T-helper 2 cell treated with Interferon-gamma antibody and Interleukin-4, amounts not matched to agents 100 ng/mL and 5 ng/mL, for 36 hours (primary cell): ENCODE data around the gene GNAL. TPM values are rescaled to one million over a fixed set of nuclear protein-coding genes. Genes with fewer than 3 reads are reported as not detected.

ENCODE experiments used
- intact Hi-C: fragments of 100-400 bp; cut with micrococcal nuclease; formaldehyde crosslinking; loops from one replicate; pipeline ENCODE4 v1.15.1; 2023
- total RNA-seq: library from RNA; stranded (reverse); gene quantifications from 2 replicates; pipeline ENCODE4 v1.2.3, GENCODE V29; 2022

The GNAL gene
- total RNA-seq, 1 donor from 2014 or later: 0.41 TPM

DNA sequence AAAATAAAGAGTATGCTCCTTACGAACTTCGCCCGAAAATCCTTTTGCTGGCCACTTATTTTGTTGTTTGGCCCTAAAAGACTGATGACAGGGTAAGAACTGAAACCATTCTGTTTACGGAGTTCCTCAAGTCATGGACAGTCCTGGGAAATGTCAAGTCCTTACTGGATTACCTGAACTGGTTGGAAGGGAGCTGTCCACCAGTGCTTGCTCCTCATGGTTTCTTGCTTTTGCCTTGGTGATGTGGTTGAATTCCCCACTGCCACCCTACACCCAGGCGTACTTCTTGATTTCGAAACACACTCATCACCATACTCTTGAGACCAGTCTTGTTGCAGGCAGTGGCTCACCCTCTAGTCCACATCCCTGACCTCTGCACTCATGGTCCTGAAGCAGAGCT is 113.1 kb downstream of the GNAL start:
- intact Hi-C loops: no loop called here

DNA sequence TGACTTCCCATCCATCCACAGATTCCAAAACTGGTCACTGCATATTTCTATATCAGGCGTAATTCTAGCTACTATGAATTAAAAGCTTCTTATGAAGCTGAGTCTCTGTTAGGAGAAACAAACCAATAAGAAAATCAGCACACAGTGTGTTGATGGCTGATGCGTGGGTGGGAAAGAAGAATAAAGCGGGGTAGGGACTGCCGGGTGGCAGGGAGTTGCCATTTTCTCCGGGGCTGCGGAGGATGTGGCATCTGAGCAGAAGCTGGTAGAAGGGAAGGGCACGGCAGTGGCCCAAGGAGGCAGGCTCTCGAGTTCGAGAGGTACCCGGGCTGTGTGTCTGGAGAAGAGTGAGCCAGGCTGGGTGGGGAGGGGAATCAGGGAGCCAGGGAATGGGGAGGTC is 113.5 kb downstream of the GNAL start:
- intact Hi-C loops: no loop called here

DNA sequence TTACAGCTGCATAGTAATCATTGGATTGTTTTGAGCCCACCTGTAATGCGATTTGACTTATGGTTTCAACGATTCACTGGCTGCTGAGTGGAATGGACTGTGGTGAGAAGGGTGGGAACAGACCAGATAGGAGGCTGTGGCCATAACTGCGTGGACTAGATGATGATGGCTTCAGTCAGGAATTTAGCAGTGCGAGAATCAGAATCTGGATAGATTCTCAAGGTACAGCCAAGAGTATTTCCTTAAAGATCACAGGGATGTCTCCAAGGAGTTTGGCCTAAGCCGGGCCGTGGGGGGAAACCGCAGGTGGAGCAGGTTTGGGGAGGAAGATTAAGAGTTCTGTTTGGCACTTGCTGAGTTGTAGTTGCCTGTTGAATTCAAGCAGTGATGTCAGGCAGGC is 118.2 kb downstream of the GNAL start:
- intact Hi-C loops: no loop called here

DNA sequence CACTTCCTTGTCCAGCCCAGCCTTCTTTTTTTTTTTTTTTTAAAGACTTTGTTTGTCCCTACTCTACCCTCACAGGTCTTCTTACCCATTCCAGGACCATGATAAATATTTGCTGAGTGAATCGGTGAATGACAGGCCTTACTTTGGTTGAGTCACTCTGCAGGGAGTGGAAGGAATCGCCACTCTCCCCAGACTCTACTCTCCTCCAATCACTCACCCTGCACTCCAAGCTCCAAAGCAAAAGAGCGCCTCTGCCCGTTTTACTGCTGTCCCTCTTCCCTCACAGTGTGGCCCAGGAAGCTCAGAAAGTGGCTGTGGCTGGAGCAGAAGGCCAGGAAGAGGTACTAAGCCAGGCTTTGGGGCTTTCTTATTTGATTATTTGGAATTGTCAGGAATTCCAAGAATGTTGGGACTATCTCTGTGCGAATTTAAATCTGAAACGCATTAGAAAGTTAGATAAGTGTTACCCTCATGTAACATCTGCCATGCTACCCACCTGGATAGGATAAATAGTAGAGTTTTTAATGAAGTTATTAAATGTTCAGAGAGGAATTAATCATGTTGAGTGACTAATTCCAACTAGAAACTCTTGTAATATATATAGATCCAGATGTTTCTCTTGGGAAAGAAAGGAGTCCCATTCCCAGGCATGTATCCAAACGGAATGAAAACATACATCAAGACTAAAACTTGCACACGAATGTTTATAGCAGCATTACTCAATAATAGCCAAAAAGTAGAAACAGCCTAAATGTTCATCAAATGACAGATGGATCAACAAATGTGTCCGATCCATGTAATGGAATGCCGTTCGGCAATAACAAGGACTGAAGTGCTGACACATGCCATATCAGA is 119.2 kb downstream of the GNAL start:
- intact Hi-C loops: no loop called here

DNA sequence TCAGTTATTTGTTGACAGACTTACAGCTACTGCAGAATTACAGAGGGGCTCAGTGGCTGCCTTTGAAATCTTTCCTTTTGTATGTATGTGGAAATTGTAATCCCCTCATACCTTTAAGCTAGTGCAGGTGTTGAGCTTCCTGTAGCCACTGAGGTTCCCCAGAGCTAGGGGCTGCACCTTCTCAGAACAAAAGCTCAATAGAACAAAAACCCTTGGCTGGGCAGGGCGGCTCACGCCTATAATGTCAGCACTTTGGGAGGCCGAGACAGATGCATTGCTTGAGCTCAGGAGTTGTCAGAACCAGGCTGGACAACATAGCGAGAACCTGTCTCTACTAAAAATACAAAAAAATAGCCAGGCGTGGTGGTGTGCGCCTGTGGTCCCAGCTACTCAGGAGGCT is 120.8 kb downstream of the GNAL start:
- intact Hi-C loops: no loop called here

DNA sequence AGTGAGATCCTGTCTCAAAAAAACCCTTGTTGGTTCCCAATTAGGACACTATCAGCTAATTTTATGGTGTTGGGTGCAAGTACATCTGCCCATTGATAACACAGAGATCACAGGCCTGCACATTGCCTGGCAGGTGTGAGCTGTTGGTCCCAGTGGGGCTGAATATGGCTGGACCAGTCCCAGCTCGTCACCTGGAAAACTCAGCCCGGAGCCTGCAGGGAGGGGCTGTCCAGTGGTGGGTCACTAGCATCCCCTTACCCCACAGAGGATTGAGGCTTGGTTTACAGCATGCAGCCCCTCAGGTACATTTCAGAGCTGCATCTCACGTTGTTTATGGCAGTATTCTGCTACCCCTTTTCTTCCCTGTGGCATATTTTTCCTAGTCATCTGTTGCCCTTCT is 121.3 kb downstream of the GNAL start:
- intact Hi-C loops: no loop called here

DNA sequence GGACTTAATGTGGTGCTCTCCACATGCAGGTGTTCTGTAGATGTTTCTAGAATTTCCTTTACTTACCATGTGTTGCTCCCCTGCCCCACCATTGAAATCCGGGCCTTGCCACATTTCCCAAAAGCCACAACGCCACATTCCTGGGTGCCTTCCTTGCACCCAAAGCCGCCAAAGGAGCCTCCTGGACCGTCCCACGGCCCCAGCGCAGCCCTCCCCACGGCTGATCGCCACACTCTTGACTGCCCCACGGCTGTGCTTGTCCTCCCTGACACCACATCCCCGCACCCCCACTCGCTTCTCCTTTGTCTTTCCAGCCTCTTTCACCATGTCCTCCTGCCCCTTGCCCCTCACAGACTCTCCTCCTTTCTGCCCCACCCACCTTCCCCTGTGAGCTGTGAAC is 121.9 kb downstream of the GNAL start:
- intact Hi-C loops: no loop called here

DNA sequence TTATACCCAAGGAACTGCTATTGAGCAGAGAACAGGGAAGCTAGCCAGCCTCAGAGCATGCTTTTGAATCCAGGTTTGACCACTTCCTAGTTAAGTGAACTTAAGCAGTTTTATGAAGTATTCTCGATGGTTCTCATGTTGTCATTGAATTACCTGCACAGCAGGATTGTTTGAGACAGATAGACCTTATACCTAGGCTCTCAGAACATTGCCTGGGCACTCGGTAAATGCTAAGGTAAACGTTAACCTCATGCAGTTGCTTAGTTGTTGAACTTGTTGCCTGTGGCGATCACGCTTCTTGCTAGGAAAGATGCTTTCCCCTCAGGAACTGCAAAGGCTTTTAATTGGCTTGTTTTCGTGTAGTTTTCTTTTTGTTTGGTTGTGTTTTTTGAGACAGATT is 128.2 kb downstream of the GNAL start:
- intact Hi-C loops: no loop called here

DNA sequence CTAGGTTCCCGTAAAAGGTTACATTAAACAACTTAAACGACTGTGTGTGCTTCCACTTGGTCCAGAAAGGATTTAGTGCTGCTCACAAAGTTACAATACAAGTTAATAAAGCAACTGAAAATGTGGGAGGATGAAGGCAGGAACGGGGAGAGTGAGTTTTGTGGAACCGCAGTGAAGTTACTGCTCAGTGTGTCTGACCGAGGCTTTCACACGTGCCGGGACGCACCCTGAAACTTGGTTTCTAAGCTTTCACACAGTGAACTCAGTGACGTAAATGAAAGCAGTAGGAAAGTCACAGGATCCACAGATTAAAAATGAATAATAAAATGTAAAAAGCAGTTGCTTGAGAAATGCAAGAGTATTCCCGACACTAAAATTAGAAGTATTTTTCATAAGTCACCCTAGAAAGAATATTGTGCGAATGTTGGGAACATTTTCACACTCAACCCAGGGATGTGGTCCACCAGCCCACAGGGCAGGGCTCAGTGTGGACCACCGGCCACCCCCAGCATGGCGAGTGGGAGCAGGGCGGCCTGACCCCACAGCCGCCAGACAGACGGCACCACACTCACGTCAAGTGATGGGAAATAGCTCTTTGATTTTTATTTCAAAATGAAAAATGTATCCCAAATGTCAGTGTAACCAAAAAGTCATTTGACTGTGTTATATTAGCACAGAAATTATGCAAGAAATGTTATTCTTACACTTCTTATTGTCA is 129.6 kb downstream of the GNAL start:
- intact Hi-C loops: no loop called here

DNA sequence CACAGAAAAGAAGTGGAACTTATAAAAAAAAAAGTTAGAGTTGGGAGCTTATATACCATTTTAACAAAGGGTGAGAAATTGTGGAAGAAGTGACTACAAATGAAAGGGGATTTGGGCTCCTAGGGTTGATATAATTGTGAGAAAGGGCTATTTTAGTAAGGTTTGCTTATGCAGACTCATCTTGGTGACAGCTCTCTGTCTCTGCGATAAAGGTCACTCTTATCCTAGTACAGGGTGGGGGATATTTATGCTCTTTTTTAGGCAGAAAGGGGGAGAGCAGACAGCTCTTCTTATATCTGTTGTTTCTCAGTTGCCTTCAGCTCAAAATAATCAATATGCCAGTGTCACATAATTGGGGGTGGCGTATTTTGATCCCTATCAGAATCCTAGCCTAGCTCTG is 130.9 kb downstream of the GNAL start:
- intact Hi-C loops: no loop called here

DNA sequence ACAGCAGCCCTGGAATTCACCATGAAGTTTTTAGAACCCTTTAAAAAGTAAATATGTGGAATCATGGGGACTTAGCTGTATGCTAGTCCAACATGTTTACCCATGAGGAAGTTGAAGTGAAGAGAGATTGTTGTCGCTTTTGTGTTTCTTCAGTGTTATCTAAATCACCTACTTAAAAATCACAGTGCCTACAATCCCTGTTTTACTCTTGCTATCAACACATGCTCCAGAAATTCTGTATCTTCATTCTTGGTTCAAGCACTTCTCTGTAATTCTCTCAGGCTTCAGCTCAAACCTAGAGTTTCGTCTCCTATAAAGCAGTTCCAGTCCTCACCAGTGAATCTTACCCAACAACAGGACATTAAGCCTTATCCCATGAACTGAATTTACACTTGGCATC is 131.6 kb downstream of the GNAL start:
- intact Hi-C loops: no loop called here

DNA sequence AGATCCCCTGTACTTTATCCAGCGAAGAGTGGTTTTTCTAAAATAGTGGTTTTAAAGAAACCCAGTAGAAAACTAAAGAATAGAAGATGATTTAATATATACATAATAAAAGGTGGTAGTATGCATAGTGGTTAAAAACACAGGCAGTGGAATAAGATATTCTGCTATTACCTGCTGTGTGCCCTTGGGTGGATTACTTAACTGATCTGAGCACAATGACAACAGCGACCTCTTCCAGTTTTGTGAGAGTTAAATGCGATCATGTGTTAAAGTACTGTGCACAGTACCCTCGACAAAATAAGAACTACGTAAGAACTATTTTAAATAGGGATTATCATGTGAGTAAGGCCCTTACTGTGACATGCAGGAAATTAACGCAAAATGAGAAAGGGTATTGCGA is 132.1 kb downstream of the GNAL start:
- intact Hi-C loops: no loop called here

DNA sequence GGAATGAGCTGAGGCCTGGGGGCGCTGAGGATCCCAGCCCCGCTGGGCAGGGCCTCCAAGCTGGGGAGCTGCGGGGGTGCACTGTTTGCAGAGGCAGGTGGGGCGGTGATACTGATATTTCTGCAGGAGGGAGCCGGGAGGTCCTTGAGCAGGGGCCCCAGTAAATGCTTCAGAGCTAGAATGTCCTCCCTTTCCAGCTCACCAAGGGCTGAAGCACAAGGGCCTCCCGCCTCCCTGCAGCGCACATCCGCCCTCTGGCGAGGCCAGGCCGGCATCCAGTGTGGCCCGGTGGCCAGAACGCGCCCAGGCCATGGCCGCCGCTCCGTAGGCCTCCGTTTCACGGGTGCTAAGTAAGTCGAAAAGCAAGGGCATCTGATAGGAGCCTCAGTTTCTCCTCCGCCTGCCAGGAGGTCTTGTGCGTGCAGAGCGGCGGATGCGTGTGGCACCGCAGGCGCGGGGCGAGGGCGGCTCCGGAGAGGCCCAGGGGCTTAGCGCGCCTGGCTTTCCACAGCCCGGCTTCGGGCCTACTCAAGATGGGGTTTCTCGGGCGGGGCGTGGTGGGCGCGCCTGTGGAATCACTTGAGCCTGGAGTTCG is 132.7 kb downstream of the GNAL start:
- intact Hi-C loops: no loop called here

DNA sequence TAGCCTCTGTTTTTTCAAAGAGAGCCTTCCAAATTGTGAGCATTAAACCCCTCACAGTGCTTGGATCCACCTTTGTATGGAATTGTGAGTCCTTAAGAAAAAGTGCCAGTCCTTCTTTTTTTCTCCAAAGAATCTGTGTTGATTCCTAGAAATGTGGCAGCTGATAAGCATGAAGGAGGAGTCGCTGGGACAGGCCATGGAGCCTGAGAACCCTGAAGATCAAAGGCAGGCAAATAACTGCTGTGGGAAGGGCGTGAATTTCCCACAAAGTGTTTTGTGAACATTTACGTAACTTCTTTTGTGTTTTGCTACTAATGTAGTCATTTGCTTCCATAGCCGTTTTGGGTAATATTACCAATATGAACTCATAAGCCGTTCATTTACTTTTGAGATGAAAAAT is 134.5 kb downstream of the GNAL start:
- intact Hi-C loops: no loop called here

DNA sequence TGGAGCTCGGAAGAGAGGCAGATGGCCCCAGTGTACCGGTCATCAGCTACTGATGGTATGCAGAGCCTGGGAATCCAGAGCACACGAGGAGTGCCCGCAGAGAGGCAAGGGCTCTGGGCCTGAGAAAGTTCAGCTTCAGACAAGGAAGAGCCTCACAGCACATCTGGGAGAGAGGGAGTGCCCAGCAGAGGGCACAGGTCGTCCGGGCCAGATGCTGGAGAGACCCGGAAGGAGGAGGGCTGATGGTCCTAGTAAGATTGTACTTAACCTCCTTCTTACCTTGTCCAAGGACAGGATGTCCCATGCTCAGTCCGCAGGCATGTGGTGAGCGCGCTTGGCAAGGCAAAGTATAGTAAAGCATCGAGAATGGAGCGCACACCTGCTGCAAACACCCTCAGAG is 137.8 kb downstream of the GNAL start:
- intact Hi-C loops: no loop called here

DNA sequence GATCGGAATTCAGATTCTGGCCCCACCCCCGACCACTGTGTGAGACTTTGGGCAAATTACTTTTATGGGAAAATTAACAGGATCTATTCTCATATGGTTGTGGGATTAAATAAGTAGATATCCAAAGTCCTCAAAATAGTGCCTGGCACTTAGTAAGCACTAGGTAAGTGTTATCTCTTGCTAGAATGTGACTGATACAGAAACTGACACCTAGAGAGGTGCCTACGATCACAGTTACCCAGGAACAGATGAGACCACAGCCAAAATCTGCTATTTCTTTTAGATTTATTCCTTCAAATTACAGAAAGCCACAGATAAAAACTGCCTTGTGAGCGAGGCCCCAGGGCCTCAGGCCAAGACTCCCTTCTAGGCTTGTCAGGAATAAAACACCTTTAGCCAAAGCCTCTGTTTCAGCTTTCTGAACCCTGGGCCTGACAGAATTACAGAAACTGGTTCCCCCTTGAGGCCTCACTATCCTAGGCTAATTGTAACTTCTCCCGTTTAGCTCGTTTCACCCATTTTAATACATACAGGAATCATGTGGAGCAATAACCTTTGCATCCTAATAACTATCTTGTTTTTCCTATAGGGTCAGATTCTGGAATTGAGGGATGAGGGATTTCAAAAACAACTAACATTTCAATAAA is 139.8 kb downstream of the GNAL start:
- intact Hi-C loops: no loop called here

DNA sequence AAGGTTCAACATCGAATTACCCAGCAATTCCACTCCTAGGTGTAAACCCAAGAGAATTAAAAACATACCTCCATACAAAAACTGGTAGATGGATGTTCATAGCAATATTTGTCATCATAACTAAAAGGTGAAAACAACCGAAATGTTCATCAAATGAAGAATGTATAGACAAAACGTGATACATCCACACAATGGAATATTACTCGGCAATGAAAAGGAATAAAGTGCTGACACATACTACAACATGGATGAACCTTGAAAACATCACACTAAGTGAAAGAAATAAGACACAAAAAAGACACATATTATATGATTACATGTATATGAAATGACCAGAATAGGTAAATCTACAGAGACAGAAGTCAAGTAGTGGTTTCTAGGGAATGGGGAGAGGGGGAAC is 141.5 kb downstream of the GNAL start:
- intact Hi-C loops: no loop called here

DNA sequence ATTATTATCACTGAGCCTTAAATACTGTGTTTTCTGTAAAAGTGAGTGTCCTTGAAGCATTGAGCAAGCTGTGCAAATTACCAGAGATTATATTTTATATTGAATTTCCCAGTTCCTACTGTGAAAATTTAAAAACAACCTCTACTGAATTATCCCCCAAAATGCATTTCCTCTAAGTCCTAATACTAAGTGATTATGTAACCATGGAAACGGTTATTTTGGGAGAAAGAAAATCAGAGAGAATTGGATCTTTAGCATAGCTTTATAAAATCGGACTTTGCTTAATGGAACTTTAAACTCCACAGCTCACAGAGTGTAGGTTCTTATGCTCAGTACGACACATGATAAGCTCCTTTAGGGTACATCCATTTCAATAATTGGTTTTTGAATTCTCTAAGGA is 142.9 kb downstream of the GNAL start:
- intact Hi-C loops: no loop called here

DNA sequence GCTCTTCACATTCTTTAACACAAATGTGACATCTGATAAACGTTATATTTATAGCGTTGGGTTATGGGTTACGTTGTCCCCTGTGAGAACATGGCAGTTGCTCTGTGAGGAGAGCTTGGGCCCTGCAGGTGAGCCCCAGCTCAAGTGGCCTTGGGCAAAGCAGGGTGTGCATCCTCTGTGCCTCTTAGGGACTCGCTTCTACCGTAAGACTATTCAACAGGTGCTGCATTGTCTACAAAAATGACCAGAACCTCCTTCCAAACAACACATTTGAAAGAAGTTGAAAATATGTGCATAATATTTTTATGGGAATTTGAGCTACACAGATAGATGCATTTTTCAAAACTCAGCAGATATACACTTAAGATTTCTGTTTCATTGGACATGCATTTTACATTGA is 145.7 kb downstream of the GNAL start:
- intact Hi-C loops: no loop called here

DNA sequence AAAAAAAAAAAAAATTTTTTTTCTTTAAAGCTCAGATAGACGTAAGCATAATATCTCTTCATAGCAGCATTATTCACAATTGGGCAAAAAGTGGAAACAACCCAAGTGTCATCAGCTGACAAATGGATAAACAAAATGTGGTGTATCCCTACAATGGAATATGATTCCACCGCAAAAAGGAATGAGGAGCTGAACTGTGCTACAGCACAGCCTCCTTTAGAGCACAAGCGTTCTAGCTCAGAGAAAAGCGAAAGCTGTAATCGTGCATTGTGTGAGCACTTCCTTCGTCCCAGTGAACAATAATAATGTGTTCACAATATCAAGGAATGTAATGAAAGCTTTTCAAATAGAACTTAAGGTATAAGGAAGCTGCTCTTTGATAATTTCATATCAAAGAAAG is 150.5 kb downstream of the GNAL start:
- intact Hi-C loops: no loop called here

DNA sequence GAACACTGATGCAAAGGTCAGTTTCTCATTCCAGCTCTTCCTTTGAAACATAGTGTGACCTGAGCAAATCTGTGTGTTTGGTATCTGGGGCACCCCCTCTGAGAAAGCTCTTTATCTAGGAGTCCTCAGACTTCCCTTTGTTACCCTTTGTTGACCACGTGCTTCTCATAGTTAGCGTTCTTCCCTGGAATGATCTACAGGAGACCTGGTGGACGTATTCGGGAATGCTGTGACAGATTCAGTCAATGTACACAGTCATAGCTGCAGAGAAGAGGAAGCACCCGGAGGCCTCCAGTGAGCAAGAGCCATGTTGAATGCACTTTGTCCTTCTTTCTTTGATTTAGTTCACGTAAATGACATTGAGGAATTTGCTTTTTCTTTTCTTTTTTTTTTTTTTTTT is 151.4 kb downstream of the GNAL start:
- intact Hi-C loops: no loop called here

DNA sequence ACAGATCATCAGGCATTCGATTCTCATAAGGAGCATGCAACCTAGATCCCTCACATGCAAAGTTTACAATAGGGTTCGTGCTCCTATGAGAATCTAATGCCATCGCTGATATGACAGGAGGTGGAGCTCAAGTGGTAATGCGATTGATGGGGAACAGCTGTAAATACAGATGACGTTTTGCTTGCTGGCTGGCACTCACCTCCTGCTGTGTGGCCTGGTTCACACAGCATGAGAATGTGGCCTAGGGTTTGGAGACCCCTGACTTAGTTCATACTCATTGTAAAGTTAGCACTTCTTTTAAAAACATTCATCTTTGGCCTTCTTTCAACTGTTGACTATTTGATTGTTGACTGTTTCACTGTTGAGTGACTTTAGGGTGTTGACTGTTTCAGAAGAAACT is 153.5 kb downstream of the GNAL start:
- intact Hi-C loops: no loop called here
